Lung (tissue), 12 donors: Measurements from ENCODE around the gene DCAF10. TPM values are rescaled to one million over a fixed set of nuclear protein-coding genes. Genes with fewer than 3 reads are reported as not detected.

Experiments
- ATAC-seq: fragments of 200-7000 bp; cut with Tn5 transposase; one replicate; pipeline ENCODE4 v1.9.1; 2020; ENCODE audit warnings: moderate number of reproducible peaks; ENCODE audit not compliant: insufficient read depth, low FRiP score
- DNase-seq, 3 donors: peaks; one replicate each; pipeline ENCODE4 v3.0.0-alpha.2; 2013 to 2017
- H3K27ac ChIP-seq, 2 donors: one replicate each; pipeline ENCODE4 v1.5.1; 2013; ENCODE audit warnings: mild to moderate bottlenecking in 2 of 2, moderate library complexity in 2 of 2, control low read depth in 1 of 2, inconsistent platforms in 1 of 2, low read depth in 1 of 2, low read length in 1 of 2
- H3K27me3 ChIP-seq, 3 donors: one replicate each; pipeline ENCODE4 v1.5.1; 2013; ENCODE audit warnings: low read length in 2 of 3; ENCODE audit not compliant: control insufficient read depth in 3 of 3, insufficient read depth in 3 of 3
- H3K36me3 ChIP-seq, 4 donors: one replicate each; pipeline ENCODE4 v1.5.1; 2013; ENCODE audit warnings: low read length in 4 of 4, mild to moderate bottlenecking in 1 of 4, moderate library complexity in 1 of 4; ENCODE audit not compliant: control insufficient read depth in 4 of 4, insufficient read depth in 4 of 4
- H3K4me1 ChIP-seq, 5 donors: one replicate each; pipeline ENCODE4 v1.5.1; 2013; ENCODE audit warnings: low read length in 5 of 5, mild to moderate bottlenecking in 2 of 5, moderate library complexity in 1 of 5; ENCODE audit not compliant: control insufficient read depth in 5 of 5, insufficient read depth in 5 of 5
- H3K4me3 ChIP-seq: one replicate; pipeline ENCODE4 v1.5.1; 2013; ENCODE audit warnings: mild to moderate bottlenecking, control low read depth, moderate library complexity
- H3K9ac ChIP-seq, 2 donors: one replicate each; pipeline ENCODE4 v1.5.1; 2013; ENCODE audit warnings: low read length in 2 of 2, control low read depth in 1 of 2; ENCODE audit not compliant: insufficient read depth in 1 of 2
- H3K9me3 ChIP-seq, 4 donors: one replicate each; pipeline ENCODE4 v1.5.1; 2013; ENCODE audit warnings: low read length in 3 of 4, mild to moderate bottlenecking in 1 of 4, moderate library complexity in 1 of 4; ENCODE audit not compliant: control insufficient read depth in 4 of 4, insufficient read depth in 3 of 4
- CTCF ChIP-seq: IDR thresholded peaks from 2 replicates; pipeline ENCODE4 v1.5.1; 2012; ENCODE audit warnings: mild to moderate bottlenecking; ENCODE audit errors: control extremely low read depth, extremely low read depth
- WGBS, 2 donors: extraction: QIAGEN DNeasy Blood & Tissue Kit; methylation state at CpG; one replicate each; pipeline ENCODE4 v1.1.7; 2013; 5-methylcytosine and 5-hydroxymethylcytosine counted together
- polyA plus RNA-seq, 2 donors: library from polyadenylated mRNA; stranded (reverse); fragments of 200-250 nt; gene quantifications; one replicate each; pipeline ENCODE4 v1.2.1, GENCODE V29; 2013
- total RNA-seq, 2 donors: library from RNA; depleted of rRNA in 1 of 2; stranded (reverse); fragments of >200 nt in 1 of 2; gene quantifications; one replicate each; pipeline ENCODE4 v1.2.1, GENCODE V29; 2014 to 2021
- donor health status: control.
- donor health status: control.
- donor health status: Bipolar disorder and iron deficiency.
- donor health status: healthy.
- donor health status: DM: yes; HTN: yes; CAD: no.

Gene DCAF10
- total and polyA plus RNA-seq, 4 donors: 5.8 to 35.5 (median 13.8) TPM

GRCh38 chr9:37911271-37911681 is 110.7 kb downstream of the DCAF10 start:
- peaks cover 0 to 24% (median 11%) of the 10 kb centered on the region in 5 donors for H3K4me1 ChIP-seq
- DNase-seq (no peak), ATAC-seq (no peak)
- H3K27ac ChIP-seq: no peak overlapping the region
- no peak overlapping the region for H3K9ac ChIP-seq
- WGBS, 2 donors: 59 to 69% methylated on average over 6 of the region's 6 CpGs
- H3K36me3 ChIP-seq: no peaks in the 10 kb centered on the region
- H3K27me3 ChIP-seq: no peaks in the 10 kb centered on the region
- no peaks in the 10 kb centered on the region for H3K9me3 ChIP-seq
- H3K4me3 ChIP-seq: no peak overlapping the region
- no peak for TF ChIP-seq CTCF

GRCh38 chr9:37913480-37914153 is 113.0 kb downstream of the DCAF10 start:
- H3K27ac ChIP-seq: no peak overlapping the region

GRCh38 chr9:37914154-37914551 is 113.6 kb downstream of the DCAF10 start:
- no peaks in the 10 kb centered on the region for H3K36me3 ChIP-seq
- peaks cover 0 to 52% (median 36%) of the 10 kb centered on the region in 5 donors for H3K4me1 ChIP-seq
- no peaks in the 10 kb centered on the region for H3K9me3 ChIP-seq
- no peak for ATAC-seq
- no peak overlapping the region for H3K9ac ChIP-seq
- H3K27ac ChIP-seq: no peak overlapping the region
- TF ChIP-seq CTCF: no peak
- H3K27me3 ChIP-seq: no peaks in the 10 kb centered on the region
- 84 to 93% methylated on average over 8 of the region's 8 CpGs for WGBS, 2 donors
- DNase-seq: no peak
- H3K4me3 ChIP-seq: no peak overlapping the region

More at GRCh38 chr9:37913480-37914153, 113.0 kb downstream of the DCAF10 start:
- WGBS, 2 donors: 47 to 56% methylated on average over 11 of the region's 11 CpGs
- H3K27me3 ChIP-seq: no peaks in the 10 kb centered on the region
- ATAC-seq (peak; percentile 86), DNase-seq (peak; percentile 90 to 93 (median 91))
- no peaks in the 10 kb centered on the region for H3K36me3 ChIP-seq
- no peaks in the 10 kb centered on the region for H3K9me3 ChIP-seq
- H3K4me1 ChIP-seq: peaks cover 0 to 46% (median 31%) of the 10 kb centered on the region in 5 donors
- H3K4me3 ChIP-seq: no peak overlapping the region
- no peak overlapping the region for H3K9ac ChIP-seq
- TF ChIP-seq CTCF: peak; percentile 99
